ENCODE results near the gene FCN2. TPM values are rescaled to one million over a fixed set of nuclear protein-coding genes. Genes with fewer than 3 reads are reported as not detected.

FCN2 gene
- total RNA-seq, 4 donors from 2014 or later, result not detected

GRCh38 chr9:134896834-134897583 is 16.4 kb downstream of the FCN2 start:
- TF ChIP-seq POLR2A (IDR thresholded peaks at IDR 0.05) (no peak), CTCF (IDR thresholded peaks at IDR 0.05) (no peak)
- H3K4me1 ChIP-seq, result no peaks in the 10 kb centered on the region
- no peaks in the 10 kb centered on the region for H3K36me3 ChIP-seq
- H3K27me3 ChIP-seq, result no peaks in the 10 kb centered on the region
- no peaks in the 10 kb centered on the region for H3K9me3 ChIP-seq
- peak overlapping the region in 2 of 4 donors; percentile 27 to 32 for H3K27ac ChIP-seq
- no peak for DNase-seq
- H3K4me3 ChIP-seq, result no peak overlapping the region

- no peak overlapping the region for H3K27ac ChIP-seq
- no peak for DNase-seq
- H3K4me3 ChIP-seq, result no peak overlapping the region
- H3K27me3 ChIP-seq, result no peaks in the 10 kb centered on the region
- H3K36me3 ChIP-seq, result no peaks in the 10 kb centered on the region
- no peaks in the 10 kb centered on the region for H3K9me3 ChIP-seq
- TF ChIP-seq CTCF (IDR thresholded peaks at IDR 0.05), result no peak
- no peak for TF ChIP-seq POLR2A (IDR thresholded peaks at IDR 0.05)
- H3K4me1 ChIP-seq, result no peaks in the 10 kb centered on the region
Observed at GRCh38 chr9:134897584-134898170, 17.1 kb downstream of the FCN2 start.

- no peak overlapping the region for H3K27ac ChIP-seq
- no peak for TF ChIP-seq CTCF (IDR thresholded peaks at IDR 0.05)
- no peak for TF ChIP-seq POLR2A (IDR thresholded peaks at IDR 0.05)
- DNase-seq, result peak in 1 of 3 donors; percentile 4
- H3K4me1 ChIP-seq, result no peaks in the 10 kb centered on the region
- H3K27me3 ChIP-seq, result no peaks in the 10 kb centered on the region
- no peaks in the 10 kb centered on the region for H3K9me3 ChIP-seq
- no peak overlapping the region for H3K4me3 ChIP-seq
- no peaks in the 10 kb centered on the region for H3K36me3 ChIP-seq
Observed at GRCh38 chr9:134898319-134898718, 17.7 kb downstream of the FCN2 start.

GRCh38 chr9:134899168-134899567 is 18.6 kb downstream of the FCN2 start:
- H3K4me1 ChIP-seq, result no peaks in the 10 kb centered on the region
- TF ChIP-seq POLR2A (IDR thresholded peaks at IDR 0.05) (no peak), CTCF (IDR thresholded peaks at IDR 0.05) (no peak)
- H3K27ac ChIP-seq, result no peak overlapping the region
- no peaks in the 10 kb centered on the region for H3K27me3 ChIP-seq
- no peak overlapping the region for H3K4me3 ChIP-seq
- DNase-seq, result no peak
- H3K9me3 ChIP-seq, result no peaks in the 10 kb centered on the region
- no peaks in the 10 kb centered on the region for H3K36me3 ChIP-seq

- TF ChIP-seq POLR2A (IDR thresholded peaks at IDR 0.05) (no peak), CTCF (IDR thresholded peaks at IDR 0.05) (no peak)
- DNase-seq, result no peak
- Histone ChIP-seq H3K36me3 (no peaks in the 10 kb centered on the region), H3K27ac (no peak overlapping the region), H3K9me3 (no peaks in the 10 kb centered on the region), H3K27me3 (no peaks in the 10 kb centered on the region), H3K4me1 (no peaks in the 10 kb centered on the region), H3K4me3 (no peak overlapping the region)
Observed at GRCh38 chr9:134899818-134900217, 19.2 kb downstream of the FCN2 start.

Data from Peyer's patch (tissue), 4 donors.